ENCODE data around the gene HSD17B13.

DNA sequence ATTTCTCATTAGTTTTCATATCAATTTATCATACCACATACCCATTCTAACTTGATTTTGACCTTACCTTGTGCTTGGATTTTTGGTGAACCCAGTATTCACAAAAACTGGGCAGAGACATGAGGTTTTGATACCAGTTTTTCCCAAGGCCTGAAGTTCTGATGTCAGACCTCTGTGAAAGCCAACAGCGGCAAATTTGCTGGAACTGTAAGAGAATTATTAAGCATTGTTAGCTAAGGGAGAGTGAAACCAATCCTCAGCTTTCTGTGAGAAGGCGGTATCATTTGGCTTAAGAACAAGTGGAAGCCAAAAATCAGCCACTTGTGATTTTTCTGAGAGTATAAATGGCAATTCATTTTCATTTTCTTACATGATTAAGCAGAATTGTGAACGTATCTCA lies 8.9 kb downstream of the HSD17B13 start:
- TF ChIP-seq, protein P1, sequence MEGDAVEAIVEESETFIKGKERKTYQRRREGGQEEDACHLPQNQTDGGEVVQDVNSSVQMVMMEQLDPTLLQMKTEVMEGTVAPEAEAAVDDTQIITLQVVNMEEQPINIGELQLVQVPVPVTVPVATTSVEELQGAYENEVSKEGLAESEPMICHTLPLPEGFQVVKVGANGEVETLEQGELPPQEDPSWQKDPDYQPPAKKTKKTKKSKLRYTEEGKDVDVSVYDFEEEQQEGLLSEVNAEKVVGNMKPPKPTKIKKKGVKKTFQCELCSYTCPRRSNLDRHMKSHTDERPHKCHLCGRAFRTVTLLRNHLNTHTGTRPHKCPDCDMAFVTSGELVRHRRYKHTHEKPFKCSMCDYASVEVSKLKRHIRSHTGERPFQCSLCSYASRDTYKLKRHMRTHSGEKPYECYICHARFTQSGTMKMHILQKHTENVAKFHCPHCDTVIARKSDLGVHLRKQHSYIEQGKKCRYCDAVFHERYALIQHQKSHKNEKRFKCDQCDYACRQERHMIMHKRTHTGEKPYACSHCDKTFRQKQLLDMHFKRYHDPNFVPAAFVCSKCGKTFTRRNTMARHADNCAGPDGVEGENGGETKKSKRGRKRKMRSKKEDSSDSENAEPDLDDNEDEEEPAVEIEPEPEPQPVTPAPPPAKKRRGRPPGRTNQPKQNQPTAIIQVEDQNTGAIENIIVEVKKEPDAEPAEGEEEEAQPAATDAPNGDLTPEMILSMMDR (IDR thresholded peaks at IDR 0.05; ENCODE audit: poor library complexity), result no peak
- no peak for TF ChIP-seq EZH2 (IDR thresholded peaks at IDR 0.05; ENCODE audit: borderline replicate concordance)

Measured in hepatocyte (in vitro differentiated cells).